Heart left ventricle (tissue), 16 donors: Measurements from ENCODE around the gene TANK. TPM values are rescaled to one million over a fixed set of nuclear protein-coding genes. Genes with fewer than 3 reads are reported as not detected.

Source experiments
- ATAC-seq, 4 donors: fragments of 200-7000 bp; cut with Tn5 transposase; one replicate each; pipeline ENCODE4 v1.9.1; 2020 to 2022; ENCODE audit warnings: moderate library complexity in 4 of 4, mild to moderate bottlenecking in 3 of 4, moderate number of reproducible peaks in 1 of 4
- DNase-seq, 5 donors: peaks; one replicate each; pipeline ENCODE4 v3.0.0-alpha.2; 2020
- H3K27ac ChIP-seq, 12 donors: fragments of 200-600 bp; sonication (generic) in 4 of 12; one replicate each; pipeline versions ENCODE4 v1.5.0 to v1.8.0; 2016 to 2022; ENCODE audit warnings: mild to moderate bottlenecking in 2 of 12
- H3K27me3 ChIP-seq, 9 donors: fragments of 200-600 bp; sonication (generic) in 2 of 9; one replicate each; pipeline versions ENCODE4 v1.5.1 to v1.8.0; 2016 to 2022; ENCODE audit warnings: mild to moderate bottlenecking in 3 of 9
- H3K36me3 ChIP-seq, 9 donors: fragments of 200-600 bp; sonication (generic) in 2 of 9; one replicate each; pipeline versions ENCODE4 v1.5.0 to v1.8.0; 2018 to 2022; ENCODE audit warnings: mild to moderate bottlenecking in 2 of 9
- H3K4me1 ChIP-seq, 12 donors: fragments of 200-600 bp; sonication (generic) in 4 of 12; one replicate each; pipeline versions ENCODE4 v1.5.0 to v1.8.0; 2016 to 2022; ENCODE audit warnings: mild to moderate bottlenecking in 3 of 12
- H3K4me3 ChIP-seq, 12 donors: fragments of 200-600 bp; sonication (generic) in 4 of 12; one replicate each; pipeline versions ENCODE4 v1.5.0 to v1.8.0; 2017 to 2022; ENCODE audit warnings: mild to moderate bottlenecking in 9 of 12, moderate library complexity in 4 of 12
- H3K9me3 ChIP-seq, 12 donors: fragments of 200-600 bp; sonication (generic) in 4 of 12; one replicate each; pipeline versions ENCODE4 v1.5.0 to v1.8.0; 2016 to 2022; ENCODE audit warnings: mild to moderate bottlenecking in 1 of 12
- CTCF ChIP-seq, 12 donors: fragments of 200-600 bp; sonication (generic) in 4 of 12; IDR thresholded peaks; one replicate each; pipeline versions ENCODE4 v1.5.0 to v1.8.0; 2018 to 2022; ENCODE audit warnings: antibody characterized with exemption in 12 of 12, mild to moderate bottlenecking in 5 of 12
- POLR2A ChIP-seq, 2 donors: fragments of 450-650 bp; IDR thresholded peaks; one replicate each; pipeline ENCODE4 v1.6.1; 2017; ENCODE audit warnings: antibody characterized with exemption in 2 of 2, mild to moderate bottlenecking in 2 of 2, moderate library complexity in 2 of 2
- WGBS, 4 donors: extraction: QIAGEN DNeasy Blood & Tissue Kit in 2 of 4; methylation state at CpG; one replicate each; pipeline versions ENCODE4 v1.1.5 to v1.1.7; 2013 to 2018; 5-methylcytosine and 5-hydroxymethylcytosine counted together
- intact Hi-C, 10 donors: fragments of 100-400 bp; cut with DNase I; formaldehyde crosslinking; loops; one replicate each; pipeline versions ENCODE4 v1.11.1 to v1.14.2; 2022
- long read RNA-seq, 3 donors: library from polyadenylated mRNA; unstranded; transcript quantifications; one replicate each; pipeline ENCODE4 v2.0.0, GENCODE V29; 2020 to 2021
- polyA plus RNA-seq, 2 donors: library from polyadenylated mRNA; stranded (reverse); fragments of 200-250 nt; gene quantifications; one replicate each; pipeline ENCODE4 v1.2.3, GENCODE V29; 2013
- total RNA-seq, 9 donors: library from RNA; depleted of rRNA in 2 of 9; stranded (reverse); fragments of >200 nt in 2 of 9; fragmentation: NEBNext Ultra II Directional in 3 of 9; extraction: Animal tissue kit (Norgen Biotek cat#: 25700) in 3 of 9; gene quantifications; one replicate each; pipeline versions ENCODE4 v1.1.0 to v1.2.4, GENCODE V29; 2016 to 2023
- donor health status: ischemic (EF 13 %, LVEDD 7.1; RV severe dilation, severe dysfunction).
- donor health status: healthy with polysubstance abuse.
- donor health status: DM: no; HTN: yes; CAD: no.
- donor health status: DM: no; HTN: no; CAD: no.
- donor health status: ischemic (EF 25% LVEDD 6.9; RV normal size, moderate dysfunction).
- donor health status: ischemic (EF 25% LVEDD 5.7; RV mildly dilated, moderate dysfunction).
- donor health status: healthy.
- donor health status: DM: yes; HTN: yes; CAD: no.
- donor health status: ischemic (EF 35%, LVEDD 5.7; RV mildly dilated, moderate dysfunction).
- donor health status: nonischemic (EF 11% LVEDD 7.7; RV severe dilation, severe dysfunction).
- donor health status: DM: yes; HTN: yes; CAD: no.
- donor health status: PGD.
- donor health status: ischemic (EF 29% LVEDD 5.4; RV normal size, mild dysfunction).
- donor health status: nonischemic (EF 23%, LVEDD 6.1; RV moderate dilation, normal function).

The TANK gene
- 10 to 100 TPM; 21.5 to 58.5 (median 32.4) TPM for total RNA-seq
- 10 to 100 TPM; 15.4 to 33.0 TPM for polyA plus RNA-seq
- long read RNA-seq, donor 1, transcript TANK-202 (8 exons, 2,171 nt), result major isoform, 16 of 29 reads
- long read RNA-seq, donor 1, partial matches to known transcripts, result 1 of 29 reads
- long read RNA-seq, donor 1, other reads (novel, unspliced or antisense), result 10 of 29 reads
- long read RNA-seq, donor 2, transcript TANK-202 (8 exons, 2,171 nt), result major isoform, 55 of 95 reads
- long read RNA-seq, donor 2, partial matches to known transcripts, result 4 of 95 reads
- long read RNA-seq, donor 2, other reads (novel, unspliced or antisense), result 34 of 95 reads
- long read RNA-seq, donor 3, transcript TANK-202 (8 exons, 2,171 nt), result major isoform, 12 of 30 reads
- long read RNA-seq, donor 3, partial matches to known transcripts, result 0 of 30 reads
- long read RNA-seq, donor 3, other reads (novel, unspliced or antisense), result 17 of 30 reads

- H3K27ac ChIP-seq, result peak within 1 kb of the TSS; percentile 87 to 99 (median 93)
- DNase-seq (peak; percentile 91 to 95 (median 94)), ATAC-seq (peak; percentile 98 to 99 (median 99))
- peak within 1 kb of the TSS; percentile 50 to 98 (median 90) for H3K4me3 ChIP-seq
- intact Hi-C loops, result loop anchor here in 1 of 10 donors (10.0 kb wide), 1 partner anchor 96 kb away; no protein-coding TSS in a partner anchor
- no peaks in the 10 kb centered on the region for H3K9me3 ChIP-seq
- H3K4me1 ChIP-seq, result peaks cover 2 to 52% (median 28%) of the 10 kb centered on the region in 12 donors
- no peaks in the 10 kb centered on the region for H3K27me3 ChIP-seq
- TF ChIP-seq CTCF (IDR thresholded peaks at IDR 0.05), result peak in 1 of 12 donors; percentile 18
- peak; percentile 87 to 88 for TF ChIP-seq POLR2A (IDR thresholded peaks at IDR 0.05)
- H3K36me3 ChIP-seq, result peaks cover 0 to 17% (median 13%) of the 10 kb centered on the region in 9 donors
- 0 to 1% (median 1%) methylated on average over 49 to 50 of the region's 50 CpGs for WGBS, 4 donors
These were observed at the start of gene TANK for GRCh38 chr2:161160226-161161073. Gene TANK, plus strand, starts transcription at chr2:161160428. Its CDS starts 19,235 bp downstream, at chr2:161179663.

DNA sequence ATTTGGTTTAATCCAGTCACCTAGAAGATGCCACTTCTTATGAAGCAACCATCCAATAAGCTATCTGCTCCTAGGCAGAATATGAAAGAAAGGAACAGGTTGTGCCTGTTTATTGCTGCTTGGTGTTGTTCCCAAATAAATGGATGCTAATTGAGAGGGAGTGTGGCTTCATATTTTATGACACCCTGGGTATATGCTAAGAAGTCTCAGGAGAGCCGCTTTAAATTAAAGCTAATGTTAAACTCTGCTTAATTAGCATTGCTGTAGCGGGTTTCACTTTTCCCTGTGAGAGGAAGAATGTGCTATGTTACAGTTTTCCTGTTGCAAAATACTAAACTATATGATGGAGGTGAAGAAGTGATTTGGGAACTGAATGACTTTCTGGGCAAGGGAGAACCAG, 48.7 kb upstream of the TANK start:
- WGBS, 4 donors, result 82 to 92% (median 83%) methylated on average over 2 of the region's 2 CpGs
- ATAC-seq (no peak), DNase-seq (no peak)
- no peaks in the 10 kb centered on the region for H3K27me3 ChIP-seq
- H3K36me3 ChIP-seq, result no peaks in the 10 kb centered on the region
- TF ChIP-seq CTCF (IDR thresholded peaks at IDR 0.05), result no peak
- TF ChIP-seq POLR2A (IDR thresholded peaks at IDR 0.05), result no peak
- intact Hi-C loops, result no loop called here
- H3K9me3 ChIP-seq, result no peaks in the 10 kb centered on the region
- no peak overlapping the region for H3K4me3 ChIP-seq
- H3K27ac ChIP-seq, result no peak overlapping the region
- H3K4me1 ChIP-seq, result peaks cover 0 to 13% (median 0%) of the 10 kb centered on the region in 12 donors

GRCh38 chr2:161112908-161113307, 47.3 kb upstream of the TANK start:
- intact Hi-C loops, result no loop called here
- H3K27ac ChIP-seq, result no peak overlapping the region
- peaks cover 0 to 15% (median 0%) of the 10 kb centered on the region in 12 donors for H3K4me1 ChIP-seq
- no peak overlapping the region for H3K4me3 ChIP-seq
- no peaks in the 10 kb centered on the region for H3K27me3 ChIP-seq
- DNase-seq, result no peak
- WGBS, 4 donors, result 84 to 97% (median 93%) methylated on average over 1 of the region's 1 CpG
- H3K9me3 ChIP-seq, result no peaks in the 10 kb centered on the region
- ATAC-seq, result no peak
- no peaks in the 10 kb centered on the region for H3K36me3 ChIP-seq
- no peak for TF ChIP-seq CTCF (IDR thresholded peaks at IDR 0.05)
- no peak for TF ChIP-seq POLR2A (IDR thresholded peaks at IDR 0.05)
